GM12801 (cell line): ENCODE data around the gene ELF1.

Experiments used
- TF ChIP-seq, protein P1 (sequence below): IDR thresholded peaks from one replicate; pipeline ENCODE4 v1.5.1; 2011; ENCODE audit warnings: control low read depth; ENCODE audit not compliant: insufficient read length; ENCODE audit errors: extremely low read depth

The ELF1 gene

DNA sequence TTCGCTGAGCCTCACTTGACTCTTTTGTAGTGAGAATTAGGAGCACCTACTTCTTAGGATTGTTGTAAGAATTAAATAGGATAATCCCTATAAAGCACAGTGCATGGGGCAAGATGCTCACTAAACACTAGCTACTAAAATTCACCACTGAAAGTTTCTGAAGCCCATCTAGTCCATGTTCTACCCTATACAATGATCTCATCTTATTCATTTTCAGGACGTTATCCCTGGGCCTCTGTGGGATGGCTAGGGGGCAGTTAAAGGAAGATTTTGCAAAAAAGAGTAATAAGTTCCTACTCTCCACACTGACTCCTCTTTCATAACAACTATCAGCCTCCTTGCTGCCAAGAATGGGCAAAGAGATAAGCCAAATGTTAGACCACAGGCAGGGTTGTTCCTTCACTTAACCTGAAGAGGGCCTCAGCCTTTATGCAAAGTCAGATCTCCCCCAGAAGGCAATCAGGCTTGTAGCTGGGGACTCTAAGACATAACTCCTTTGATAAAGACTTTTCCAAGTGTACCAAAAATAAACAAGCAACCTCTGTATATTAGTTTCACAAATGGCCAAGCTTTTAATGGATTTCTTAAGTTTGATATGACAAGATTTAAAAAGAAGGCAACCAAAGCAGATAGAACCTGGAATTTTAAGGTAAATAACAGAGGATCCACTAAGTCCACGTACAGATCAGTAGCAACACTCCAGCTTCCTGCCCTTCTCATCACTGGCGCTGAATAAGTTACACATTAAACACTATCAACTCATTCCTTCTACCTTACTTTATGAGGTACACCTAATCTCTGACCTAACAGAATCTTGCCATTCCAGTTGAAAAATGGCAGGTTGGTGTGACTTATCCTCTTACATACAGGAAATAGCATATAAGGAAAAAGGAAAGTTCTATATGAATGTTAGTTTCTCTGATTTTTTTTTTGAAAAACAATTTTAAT, 44.4 kb downstream of the ELF1 start:
- TF ChIP-seq, protein P1, sequence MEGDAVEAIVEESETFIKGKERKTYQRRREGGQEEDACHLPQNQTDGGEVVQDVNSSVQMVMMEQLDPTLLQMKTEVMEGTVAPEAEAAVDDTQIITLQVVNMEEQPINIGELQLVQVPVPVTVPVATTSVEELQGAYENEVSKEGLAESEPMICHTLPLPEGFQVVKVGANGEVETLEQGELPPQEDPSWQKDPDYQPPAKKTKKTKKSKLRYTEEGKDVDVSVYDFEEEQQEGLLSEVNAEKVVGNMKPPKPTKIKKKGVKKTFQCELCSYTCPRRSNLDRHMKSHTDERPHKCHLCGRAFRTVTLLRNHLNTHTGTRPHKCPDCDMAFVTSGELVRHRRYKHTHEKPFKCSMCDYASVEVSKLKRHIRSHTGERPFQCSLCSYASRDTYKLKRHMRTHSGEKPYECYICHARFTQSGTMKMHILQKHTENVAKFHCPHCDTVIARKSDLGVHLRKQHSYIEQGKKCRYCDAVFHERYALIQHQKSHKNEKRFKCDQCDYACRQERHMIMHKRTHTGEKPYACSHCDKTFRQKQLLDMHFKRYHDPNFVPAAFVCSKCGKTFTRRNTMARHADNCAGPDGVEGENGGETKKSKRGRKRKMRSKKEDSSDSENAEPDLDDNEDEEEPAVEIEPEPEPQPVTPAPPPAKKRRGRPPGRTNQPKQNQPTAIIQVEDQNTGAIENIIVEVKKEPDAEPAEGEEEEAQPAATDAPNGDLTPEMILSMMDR = no peak

DNA sequence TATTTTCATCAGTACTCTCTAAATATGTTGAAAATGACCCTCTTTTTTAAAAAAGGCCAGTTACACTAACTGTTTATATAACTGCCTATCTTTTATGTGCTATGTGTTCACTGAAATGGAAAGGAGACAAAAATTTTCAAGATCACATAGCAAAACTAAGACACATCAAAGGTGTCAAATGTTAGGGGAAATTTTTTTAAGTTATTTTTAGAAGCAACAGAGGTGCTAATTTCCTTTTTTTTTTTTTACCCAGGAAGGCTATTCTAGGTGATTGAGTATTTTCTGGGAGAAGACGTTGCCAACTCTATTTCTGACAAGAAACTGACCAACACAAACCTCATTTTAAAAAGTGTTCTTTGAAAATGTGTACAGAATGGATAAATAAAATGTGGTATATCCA, 45.7 kb downstream of the ELF1 start:
- TF ChIP-seq, protein P1 = no peak

DNA sequence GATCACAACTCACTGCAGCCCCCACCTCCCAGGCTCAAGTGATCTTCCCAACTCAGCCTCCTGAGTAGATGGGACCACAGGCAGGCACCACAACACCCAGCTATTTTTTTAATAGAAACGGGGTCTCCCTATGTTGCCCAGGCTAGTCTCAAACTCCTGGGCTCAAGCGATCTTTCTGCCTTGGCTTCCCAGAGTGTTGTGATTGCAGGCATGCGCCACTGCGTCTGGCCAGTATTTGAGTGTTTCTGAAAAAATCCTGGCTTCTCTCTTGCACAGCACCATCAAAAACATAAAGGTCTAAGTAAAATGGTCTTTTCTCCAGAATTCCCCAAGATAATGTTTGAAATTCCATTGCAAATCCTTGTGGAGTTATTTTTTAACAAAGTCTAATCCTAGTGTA, 47.8 kb downstream of the ELF1 start:
- TF ChIP-seq, protein P1 = no peak

DNA sequence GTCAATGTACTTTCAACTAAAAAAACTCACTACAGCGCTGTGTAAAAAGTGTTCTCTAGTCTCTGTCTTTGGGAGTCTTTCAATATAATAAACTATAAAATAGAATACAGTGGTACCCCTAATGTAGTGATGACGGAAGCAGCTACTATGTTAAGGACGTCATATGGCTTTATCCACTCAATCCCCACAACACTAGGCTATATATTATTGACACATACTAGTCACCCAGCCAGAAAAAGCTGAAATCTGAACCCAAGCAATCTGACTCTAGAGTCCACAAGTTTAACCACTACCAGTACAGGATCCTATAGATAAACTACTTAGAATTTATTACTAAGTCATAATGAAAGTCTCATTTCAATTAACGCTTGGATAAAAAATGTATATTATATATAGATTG, 48.3 kb downstream of the ELF1 start:
- TF ChIP-seq, protein P1 = no peak

DNA sequence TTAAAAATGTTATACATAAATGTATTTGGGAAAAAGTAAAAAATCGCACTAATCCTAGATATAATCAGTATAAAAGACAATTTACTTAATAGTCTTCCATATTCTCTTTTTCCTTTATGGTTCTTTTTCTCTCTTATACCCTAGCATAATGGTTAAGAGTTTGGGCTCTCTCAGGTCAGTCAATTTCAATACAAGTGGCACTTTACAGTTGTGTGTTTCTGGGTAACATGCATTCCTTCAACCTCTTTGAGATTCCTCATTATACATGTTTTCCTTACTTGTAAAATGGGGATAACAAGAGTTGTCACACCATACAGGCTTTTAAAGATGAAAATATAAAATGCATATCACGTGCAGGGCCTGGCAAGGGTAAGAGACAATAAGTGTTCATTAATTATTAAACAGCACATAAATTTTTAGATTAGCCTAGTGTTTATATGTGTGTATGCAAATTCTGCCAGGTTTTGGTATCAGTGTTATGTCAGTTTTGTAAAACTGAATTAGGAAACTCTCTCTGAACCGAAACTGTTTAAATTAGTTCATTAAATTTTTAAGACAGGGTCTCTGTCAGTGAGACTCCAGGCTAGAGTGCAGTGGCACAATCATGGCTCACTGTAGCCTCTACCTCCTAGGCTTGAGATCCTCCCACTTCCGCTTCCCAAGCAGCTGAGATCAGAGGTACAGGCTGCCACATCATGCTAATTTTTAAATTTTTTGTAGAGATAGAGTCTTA, 49.8 kb downstream of the ELF1 start:
- TF ChIP-seq, protein P1 = no peak

DNA sequence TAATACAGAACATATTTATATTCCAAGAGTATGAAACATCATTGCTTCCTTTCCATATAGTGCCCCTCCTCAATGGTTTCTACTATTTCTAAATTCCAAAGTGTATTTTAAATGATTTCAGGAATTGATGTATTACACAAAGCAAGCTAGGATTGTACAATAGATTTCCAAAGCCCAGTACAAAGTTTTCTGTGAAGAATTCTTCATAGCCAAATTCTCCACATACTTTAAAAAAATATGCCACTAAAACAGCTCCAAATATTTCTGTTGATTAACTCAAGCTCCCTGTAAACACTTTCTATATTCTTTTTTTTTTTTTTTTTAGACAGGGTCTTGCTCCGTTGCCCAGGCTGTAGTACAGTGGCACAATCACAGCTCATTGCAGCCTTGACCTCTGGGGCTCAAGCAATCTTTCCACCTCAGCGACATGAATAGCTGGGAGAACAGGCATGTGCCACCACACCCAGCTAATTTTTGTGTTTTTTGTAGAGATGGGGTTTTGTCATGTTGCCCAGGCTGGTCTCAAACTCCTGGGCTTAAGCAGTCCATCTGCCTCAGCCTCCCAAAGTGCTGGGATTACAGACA, 50.6 kb downstream of the ELF1 start:
- TF ChIP-seq, protein P1 = no peak

DNA sequence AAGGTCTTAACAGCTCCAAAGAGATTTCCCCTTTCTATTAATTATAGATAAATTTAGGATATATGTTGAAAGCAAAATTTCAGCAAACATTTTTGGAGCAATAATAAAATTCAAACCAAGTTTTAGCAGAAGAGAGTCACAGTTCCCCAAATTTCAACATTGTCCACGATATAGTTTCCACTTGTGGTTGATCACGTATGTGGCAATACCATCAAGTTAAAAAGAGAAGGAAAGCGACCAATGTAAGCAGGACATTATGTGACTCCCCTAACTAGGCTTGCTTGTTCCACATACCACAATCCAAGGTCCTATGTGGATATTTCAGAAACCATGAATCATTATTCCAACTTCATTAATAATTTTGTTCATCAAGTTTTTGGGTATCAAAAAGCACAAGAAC, 52.8 kb downstream of the ELF1 start:
- TF ChIP-seq, protein P1 = no peak
